Caco-2 (cell line): ENCODE data around the gene SPOCK1. TPM values are rescaled to one million over a fixed set of nuclear protein-coding genes. Genes with fewer than 3 reads are reported as not detected.

Source experiments
- BruUV-seq: library from RNA; stranded (reverse); fragments of 400-500 nt; replicated peaks from 2 replicates; lab custom pipeline; 2021; lab: Mats Ljungman, UMichigan
- CTCF ChIA-PET: fragments of 300-600 bp; sonication (Branson Sonifier 250); formaldehyde crosslinking; loops from one replicate; lab custom pipeline; 2022; ENCODE audit warnings: antibody characterized with exemption; lab: Charles Lee
- POLR2A ChIA-PET: fragments of 300-600 bp; sonication (Branson Sonifier 250); formaldehyde crosslinking; loops from one replicate; lab custom pipeline; 2022; ENCODE audit warnings: antibody characterized with exemption; lab: Charles Lee
- DNase-seq, 2 experiments: peaks; one replicate each; pipeline versions ENCODE4 v3.0.0 to v3.0.0-alpha.2; 2020 to 2022
- H3K27me3 ChIP-seq: replicated peaks from 2 replicates; pipeline ENCODE4 v1.6.0; 2011; ENCODE audit warnings: low read length; ENCODE audit not compliant: control insufficient read depth, insufficient read depth
- H3K36me3 ChIP-seq: 2 replicates; pipeline ENCODE4 v1.5.1; 2011; ENCODE audit warnings: low read length; ENCODE audit not compliant: control insufficient read depth, insufficient read depth
- H3K4me1 ChIP-seq: fragments of 250-450 bp; sonication (Bioruptor Pico); 2 replicates; pipeline ENCODE4 v1.5.1; 2020; ENCODE audit warnings: mild to moderate bottlenecking
- H3K4me3 ChIP-seq: 2 replicates; pipeline ENCODE4 v1.5.1; 2011; ENCODE audit warnings: low read depth, mild to moderate bottlenecking, control low read depth, low read length
- H3K9me3 ChIP-seq: fragments of 250-450 bp; sonication (Bioruptor Pico); 2 replicates; pipeline ENCODE4 v1.5.1; 2020; ENCODE audit warnings: mild to moderate bottlenecking, moderate library complexity
- H3K27ac Mint-ChIP-seq: one replicate; pipeline ENCODE4 v1.8.0; 2022; ENCODE audit warnings: mixed read lengths; ENCODE audit not compliant: unreplicated experiment
- H3K27me3 Mint-ChIP-seq: one replicate; pipeline ENCODE4 v1.8.0; 2022; ENCODE audit warnings: mixed read lengths; ENCODE audit not compliant: insufficient read depth, unreplicated experiment
- H3K36me3 Mint-ChIP-seq: one replicate; pipeline ENCODE4 v1.8.0; 2022; ENCODE audit warnings: mild to moderate bottlenecking, mixed read lengths; ENCODE audit not compliant: insufficient read depth, unreplicated experiment
- H3K4me1 Mint-ChIP-seq: one replicate; pipeline ENCODE4 v1.8.0; 2022; ENCODE audit warnings: low read depth, mixed read lengths; ENCODE audit not compliant: unreplicated experiment
- H3K4me3 Mint-ChIP-seq: one replicate; pipeline ENCODE4 v1.8.0; 2022; ENCODE audit warnings: mild to moderate bottlenecking, moderate library complexity, mixed read lengths; ENCODE audit not compliant: unreplicated experiment
- H3K9me3 Mint-ChIP-seq: one replicate; pipeline ENCODE4 v1.8.0; 2022; ENCODE audit warnings: mixed read lengths; ENCODE audit not compliant: unreplicated experiment
- CTCF ChIP-seq, 2 experiments: fragments of 200-600 bp in 1 of 2; IDR thresholded peaks; 1 replicate in 1 of 2; 2 replicates in 1 of 2; pipeline versions ENCODE4 v1.5.1 to v1.8.0; 2011 to 2022; ENCODE audit warnings: antibody characterized with exemption in 1 of 2, control low read depth in 1 of 2, inconsistent platforms in 1 of 2, low read depth in 1 of 2, low read length in 1 of 2, mild to moderate bottlenecking in 1 of 2, moderate library complexity in 1 of 2; ENCODE audit not compliant: insufficient read depth in 1 of 2, severe bottlenecking in 1 of 2, unreplicated experiment in 1 of 2
- intact Hi-C: fragments of 100-400 bp; cut with micrococcal nuclease; formaldehyde crosslinking; loops from one replicate; pipeline ENCODE4 v1.10.0; 2022; ENCODE audit not compliant: unreplicated experiment
- total RNA-seq: library from RNA; stranded (reverse); gene quantifications from 2 replicates; pipeline ENCODE4 v1.2.3, GENCODE V29; 2022

SPOCK1 gene
- total RNA-seq, 1 experiment from 2014 or later = not detected

- no peak for DNase-seq
- Mint-ChIP-seq H3K36me3 (no peaks in the 10 kb centered on the region), H3K9me3 (no peaks in the 10 kb centered on the region), H3K4me3 (no peak overlapping the region), H3K27me3 (peaks cover 23% of the 10 kb centered on the region), H3K4me1 (no peaks in the 10 kb centered on the region), H3K27ac (no peak overlapping the region)
- no peaks in the 10 kb centered on the region for H3K36me3 ChIP-seq
- H3K9me3 ChIP-seq = no peaks in the 10 kb centered on the region
- ChIA-PET POLR2A (no interaction called here), CTCF (no interaction called here)
- no peaks in the 10 kb centered on the region for H3K4me1 ChIP-seq
- TF ChIP-seq CTCF (IDR thresholded peaks at IDR 0.05; ENCODE audit: insufficient read depth in 1 of 2, low read depth in 1 of 2, low read length in 1 of 2, severe bottlenecking in 1 of 2, unreplicated experiment in 1 of 2) = no peak
- H3K27me3 ChIP-seq = peaks cover 2% of the 10 kb centered on the region; the same call in 1 of the 2 replicates
- intact Hi-C loops = no loop called here
- no TSS peak for BruUV-seq
- H3K4me3 ChIP-seq = no peak overlapping the region
Observed at GRCh38 chr5:137146402-137146890, 352.7 kb downstream of the SPOCK1 start.

- H3K36me3 ChIP-seq = no peaks in the 10 kb centered on the region
- H3K36me3 Mint-ChIP-seq = no peaks in the 10 kb centered on the region
- no peak overlapping the region for H3K4me3 Mint-ChIP-seq
- H3K9me3 Mint-ChIP-seq = no peaks in the 10 kb centered on the region
- H3K4me1 ChIP-seq = no peaks in the 10 kb centered on the region
- POLR2A ChIA-PET = no interaction called here
- no peak overlapping the region for H3K4me3 ChIP-seq
- no peaks in the 10 kb centered on the region for H3K9me3 ChIP-seq
- intact Hi-C loops = no loop called here
- no peak for TF ChIP-seq CTCF (IDR thresholded peaks at IDR 0.05; ENCODE audit: insufficient read depth in 1 of 2, low read depth in 1 of 2, low read length in 1 of 2, severe bottlenecking in 1 of 2, unreplicated experiment in 1 of 2)
- BruUV-seq = no TSS peak
- DNase-seq = no peak
- no peak overlapping the region for H3K27ac Mint-ChIP-seq
- peaks cover 23% of the 10 kb centered on the region for H3K27me3 Mint-ChIP-seq
- CTCF ChIA-PET = no interaction called here
- H3K27me3 ChIP-seq = peaks cover 2% of the 10 kb centered on the region; the same call in 1 of the 2 replicates
- no peaks in the 10 kb centered on the region for H3K4me1 Mint-ChIP-seq
Observed at GRCh38 chr5:137145721-137146120, 353.4 kb downstream of the SPOCK1 start.

- no peaks in the 10 kb centered on the region for H3K9me3 Mint-ChIP-seq
- no peak for TF ChIP-seq CTCF (IDR thresholded peaks at IDR 0.05; ENCODE audit: insufficient read depth in 1 of 2, low read depth in 1 of 2, low read length in 1 of 2, severe bottlenecking in 1 of 2, unreplicated experiment in 1 of 2)
- no peak for DNase-seq
- no peaks in the 10 kb centered on the region for H3K36me3 Mint-ChIP-seq
- no peak overlapping the region for H3K4me3 ChIP-seq
- H3K4me1 ChIP-seq = no peaks in the 10 kb centered on the region
- intact Hi-C loops = no loop called here
- no peak overlapping the region for H3K4me3 Mint-ChIP-seq
- peaks cover 2% of the 10 kb centered on the region; the same call in 1 of the 2 replicates for H3K27me3 ChIP-seq
- H3K36me3 ChIP-seq = no peaks in the 10 kb centered on the region
- no peak overlapping the region for H3K27ac Mint-ChIP-seq
- no TSS peak for BruUV-seq
- peaks cover 24% of the 10 kb centered on the region for H3K27me3 Mint-ChIP-seq
- H3K9me3 ChIP-seq = no peaks in the 10 kb centered on the region
- ChIA-PET CTCF (no interaction called here), POLR2A (no interaction called here)
- no peaks in the 10 kb centered on the region for H3K4me1 Mint-ChIP-seq
Observed at GRCh38 chr5:137144656-137145055, 354.5 kb downstream of the SPOCK1 start.
